NK-92 treated with Interleukin-12 subunit alpha and Interleukin-12 subunit beta, amount 100 ng/mL, for 24 hours (cell line): ENCODE measurements around the gene SSC5D.
A peak's percentile ranks its signal among the peaks of the same experiment; 100 is the strongest.
"Not testable (repeated sequence)": the region's sequence is repeated elsewhere in the genome, so short reads cannot be mapped to it uniquely, and the experiment has no call there.

Experiments used
- DNase-seq: peaks from one replicate; lab custom pipeline; 2025; lab: John Stamatoyannopoulos, UW

Gene SSC5D

DNA sequence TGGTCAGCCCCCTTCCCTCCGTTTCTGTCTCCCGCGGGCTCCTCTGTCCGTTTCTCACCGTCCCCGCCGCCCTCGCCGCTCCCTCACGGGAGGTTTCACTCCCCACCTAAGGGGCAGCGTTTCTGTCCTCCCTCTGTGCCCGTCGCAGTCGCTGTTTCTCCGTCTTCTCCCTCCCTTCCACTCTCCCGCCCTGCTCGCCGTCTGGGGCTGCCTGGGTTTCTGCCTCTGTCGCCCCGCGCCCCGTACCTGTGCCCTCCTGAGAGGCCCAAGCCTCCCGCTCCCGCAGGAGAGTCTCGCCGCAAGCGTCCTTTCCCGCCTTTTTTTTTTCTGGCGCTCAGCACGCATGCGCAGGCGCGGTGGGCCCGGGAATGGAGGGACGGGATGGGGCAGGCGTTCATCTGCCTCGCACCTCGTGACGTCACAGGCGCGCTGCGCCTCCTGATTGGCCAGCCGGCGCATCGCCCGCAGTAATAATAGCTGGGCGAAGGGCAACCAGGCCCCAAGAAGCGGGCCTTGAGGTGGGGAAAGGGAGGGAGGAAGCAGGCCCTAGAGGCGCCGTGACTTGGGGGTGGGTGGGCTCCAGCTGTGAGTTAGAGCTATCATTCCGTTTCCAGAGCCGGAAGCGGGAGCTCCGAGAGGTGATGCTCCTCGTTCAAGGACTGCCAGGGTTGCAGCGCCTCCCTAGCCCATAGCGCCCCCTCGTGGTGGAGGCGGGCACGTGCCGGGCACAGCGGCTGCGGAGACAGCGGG, 15.4 kb downstream of the SSC5D start:
- peak; percentile 92 for DNase-seq

DNA sequence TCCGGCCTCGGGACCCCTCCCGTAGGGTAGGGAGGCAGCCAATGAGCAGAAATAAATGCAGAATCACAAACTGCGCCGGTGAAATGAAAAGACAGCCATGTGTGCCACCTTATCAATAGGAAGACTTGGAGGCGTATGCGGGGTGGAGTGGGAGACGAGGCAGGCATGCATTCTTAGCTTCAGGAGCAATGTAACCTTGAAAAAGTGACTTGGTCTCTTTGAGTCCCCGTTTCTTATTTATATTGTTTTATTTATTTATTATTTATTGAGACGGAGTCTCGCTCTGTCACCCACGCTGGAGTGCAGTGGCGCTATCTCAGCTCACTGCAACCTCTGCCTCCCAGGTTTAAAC, 16.0 kb downstream of the SSC5D start:
- DNase-seq, result no peak

DNA sequence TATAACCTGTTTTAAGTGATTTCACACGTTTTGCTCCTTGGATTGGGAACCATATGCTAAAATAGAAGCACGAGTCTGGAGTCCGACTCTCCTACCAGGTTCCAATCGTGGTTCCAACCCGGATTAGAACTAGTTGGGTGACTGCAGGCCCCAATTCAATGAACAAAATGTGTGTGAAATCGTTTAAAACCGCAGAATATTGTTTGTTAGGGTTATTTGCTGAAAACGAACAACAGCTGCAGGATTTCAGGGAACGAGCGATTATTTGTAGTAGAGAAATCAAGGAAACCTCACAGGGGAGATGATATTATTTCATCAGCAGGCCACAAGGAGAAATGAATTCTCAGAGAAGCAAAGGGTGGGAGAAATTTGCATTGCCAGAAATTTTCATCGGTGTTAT, 16.7 kb downstream of the SSC5D start:
- no peak for DNase-seq

DNA sequence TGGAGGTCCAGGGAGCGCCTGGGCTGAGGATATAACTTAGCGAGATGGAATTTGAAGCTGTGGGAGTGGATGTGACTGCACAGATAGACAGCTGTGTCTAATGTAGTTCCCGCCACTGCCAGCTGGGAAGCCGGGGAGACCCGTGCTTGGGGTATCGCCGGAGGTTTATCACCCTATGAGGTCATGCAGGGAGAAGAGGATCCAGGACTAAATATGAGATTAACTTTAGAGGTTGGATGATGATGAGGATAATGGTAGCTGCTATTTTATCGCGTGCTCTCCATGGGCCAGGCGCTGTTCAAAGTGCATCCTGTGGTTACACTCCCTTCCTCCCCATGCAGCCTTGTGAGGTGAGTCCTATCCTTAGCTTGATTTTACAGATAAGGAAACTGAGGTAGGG, 19.9 kb downstream of the SSC5D start:
- DNase-seq, result no peak

DNA sequence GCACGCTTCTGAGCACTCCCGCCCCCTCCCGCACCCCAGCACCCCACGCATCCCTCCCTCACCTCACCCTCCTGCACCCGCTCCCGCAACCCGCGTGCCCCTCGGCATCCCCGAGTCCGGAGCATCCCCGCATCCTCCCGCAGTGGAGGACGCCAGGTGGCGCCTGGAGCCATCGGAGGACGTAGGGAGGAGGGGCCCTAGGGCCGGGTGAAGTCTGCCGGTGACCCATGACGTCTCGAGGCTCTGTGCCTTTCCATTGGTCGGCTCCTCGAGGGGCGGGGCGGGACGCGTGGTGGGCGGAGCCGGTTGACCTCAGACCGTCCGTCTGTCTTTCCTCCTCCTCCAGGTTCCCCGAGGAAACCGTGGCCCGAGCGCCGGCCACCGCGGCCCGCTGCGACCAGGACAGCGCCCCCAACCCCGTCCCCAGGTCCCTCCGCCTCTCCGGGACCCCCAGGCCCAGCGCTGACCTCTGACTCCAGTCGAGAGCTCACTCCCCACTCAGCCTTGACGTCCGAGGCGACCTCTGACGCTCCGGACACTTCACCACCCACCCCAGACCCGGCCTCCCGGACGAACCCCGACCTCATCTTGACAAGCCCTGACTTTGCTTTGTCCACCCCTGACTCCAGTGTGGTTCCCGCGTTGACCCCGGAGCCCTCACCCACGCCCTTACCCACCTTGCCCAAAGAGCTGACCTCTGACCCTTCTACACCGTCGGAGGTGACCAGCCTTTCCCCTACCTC, 28.8 kb downstream of the SSC5D start:
- DNase-seq, result peak; percentile 79

DNA sequence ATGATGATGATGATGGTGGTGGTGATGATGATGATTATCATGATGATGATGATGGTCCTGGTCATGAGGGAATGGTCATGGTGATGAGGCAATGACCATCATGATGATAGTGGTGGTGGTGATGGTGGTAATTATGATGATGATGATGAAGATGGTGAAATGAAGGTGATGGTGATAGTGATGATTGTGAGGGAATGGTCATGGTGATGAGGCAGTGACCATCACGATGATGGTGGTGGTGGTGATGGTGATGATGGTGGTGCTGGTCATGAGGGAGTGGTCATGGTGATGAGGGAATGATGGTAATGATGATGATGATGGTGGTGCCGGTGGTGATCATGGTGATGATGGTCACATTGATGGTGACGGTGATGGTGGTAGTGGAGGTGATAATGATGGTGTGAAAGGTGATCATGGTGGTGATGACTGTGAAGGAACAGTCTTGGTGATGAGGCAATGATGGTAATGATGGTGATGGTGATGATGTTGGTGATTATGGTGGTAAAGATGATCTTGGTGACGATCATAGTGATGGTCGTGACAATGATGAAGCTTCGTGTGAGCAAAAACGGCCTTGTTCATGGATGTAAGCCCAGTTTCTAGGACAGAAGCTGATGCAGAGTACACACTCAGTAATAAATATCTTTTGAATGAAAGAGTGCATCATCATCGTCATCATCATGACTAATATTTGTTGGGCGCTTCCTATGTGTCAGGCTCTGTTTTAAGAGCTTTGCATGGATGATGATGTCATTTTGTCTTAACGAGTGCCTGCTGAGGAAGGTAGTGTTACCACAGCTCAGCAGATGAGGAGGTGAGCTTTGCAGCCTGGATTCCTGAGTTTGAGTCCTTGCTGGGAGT, 31.4 kb downstream of the SSC5D start:
- DNase-seq, result no peak

DNA sequence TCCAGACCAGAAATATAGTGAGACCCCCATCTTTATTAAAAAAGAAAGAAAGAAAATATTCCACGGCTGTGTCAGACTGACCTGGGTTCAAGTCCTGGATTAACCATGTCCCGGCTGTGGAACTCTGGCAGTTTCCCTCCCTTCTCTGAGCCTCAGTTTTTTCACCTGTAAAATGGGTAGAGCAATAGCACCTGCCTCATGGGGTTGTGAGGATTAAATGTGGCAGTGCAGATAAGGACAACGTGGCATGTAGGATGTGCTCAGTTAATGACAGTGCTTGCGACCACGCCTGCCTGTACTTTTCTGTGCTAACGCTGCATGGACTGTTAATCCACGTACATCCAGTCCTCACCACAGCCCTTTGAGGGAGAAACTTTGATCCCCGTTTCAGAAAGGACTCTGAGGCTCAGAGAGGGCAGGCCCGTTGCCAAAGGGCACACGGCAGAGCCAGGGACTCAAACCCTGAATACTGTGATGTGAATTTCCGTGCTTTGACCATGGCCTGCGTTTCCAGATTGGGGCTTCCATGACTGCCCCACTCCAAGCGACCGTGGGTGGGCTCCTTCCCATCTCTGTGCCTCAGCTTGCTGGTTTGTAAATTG, 32.6 kb downstream of the SSC5D start:
- no peak for DNase-seq

DNA sequence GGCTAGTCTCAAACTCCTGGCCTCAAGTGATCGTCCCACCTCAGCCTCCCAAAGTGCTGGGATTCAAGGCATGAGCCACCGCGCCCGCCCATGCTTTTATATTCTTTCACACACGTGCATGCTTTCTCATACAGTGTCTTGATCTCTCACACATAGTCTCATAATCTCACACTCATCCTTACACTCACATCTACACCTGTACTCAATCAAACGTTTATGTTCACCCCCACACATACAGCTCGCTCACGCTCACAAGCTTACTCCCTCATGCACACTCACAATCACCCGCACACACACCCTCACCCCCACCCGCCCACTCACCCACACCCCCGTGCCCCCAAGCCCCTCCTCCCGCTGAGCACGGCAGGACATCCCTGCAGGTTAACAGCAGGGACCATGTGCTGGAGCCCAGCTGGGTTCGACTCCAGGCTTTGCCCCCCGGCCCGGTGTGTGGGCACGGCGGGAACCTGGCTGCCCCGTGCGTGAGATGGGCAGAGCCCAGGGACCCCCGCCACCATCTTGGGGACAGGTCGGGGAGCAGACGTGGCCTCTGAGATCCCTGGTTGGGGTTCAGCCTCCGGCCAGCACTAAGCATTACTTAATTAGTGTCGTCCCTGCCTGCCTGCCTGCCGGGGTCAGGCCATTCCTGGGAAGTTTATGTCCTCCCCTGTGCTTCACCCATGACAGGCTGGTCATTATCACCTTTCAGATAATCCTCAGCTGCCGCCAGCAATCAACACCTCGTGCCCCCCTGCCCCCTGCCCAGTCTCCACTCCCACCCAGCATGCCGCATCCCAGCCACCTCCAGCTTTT, 37.3 kb downstream of the SSC5D start:
- no peak for DNase-seq

DNA sequence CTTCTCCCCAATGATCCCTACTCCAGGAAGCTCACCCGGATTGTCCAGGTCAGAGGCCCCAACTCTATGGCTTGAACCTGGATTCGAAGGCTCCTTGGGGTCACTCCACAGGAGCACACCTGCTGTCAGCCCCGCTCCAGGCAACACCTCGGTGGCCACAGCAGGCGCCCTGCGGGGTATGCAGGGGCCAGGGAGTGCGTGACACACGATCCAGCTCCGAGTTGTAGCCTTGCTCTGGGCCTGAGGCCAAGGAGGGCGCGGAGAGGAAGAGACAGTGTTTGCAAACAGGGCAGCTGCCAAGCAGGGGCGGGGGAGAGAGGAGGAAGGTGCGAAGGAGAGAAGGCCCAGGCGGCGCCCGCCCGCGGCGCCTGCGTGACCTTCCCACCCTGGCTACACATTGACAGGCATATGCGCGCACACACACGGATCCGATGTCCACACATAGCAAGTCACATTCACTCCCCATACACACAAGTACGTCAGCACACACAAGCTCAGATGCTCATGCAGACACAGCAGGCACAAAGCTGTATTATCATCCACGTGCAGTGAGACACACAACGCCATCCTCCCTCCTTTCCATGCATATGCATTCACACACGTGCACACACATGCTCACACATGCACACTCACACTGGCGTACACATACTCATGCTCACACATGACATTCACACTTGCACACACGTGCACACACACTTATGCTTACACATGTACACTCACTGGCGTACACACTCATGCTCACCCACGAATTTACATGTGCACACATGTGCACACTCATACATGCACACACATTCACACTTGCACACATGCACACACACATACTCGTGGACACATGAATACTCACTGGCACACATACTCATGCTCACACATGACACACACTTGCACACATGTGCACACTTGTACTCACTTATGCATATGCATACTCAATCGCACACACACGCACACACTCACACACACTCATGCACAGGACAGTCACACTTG, 38.3 kb downstream of the SSC5D start:
- DNase-seq, result no peak

DNA sequence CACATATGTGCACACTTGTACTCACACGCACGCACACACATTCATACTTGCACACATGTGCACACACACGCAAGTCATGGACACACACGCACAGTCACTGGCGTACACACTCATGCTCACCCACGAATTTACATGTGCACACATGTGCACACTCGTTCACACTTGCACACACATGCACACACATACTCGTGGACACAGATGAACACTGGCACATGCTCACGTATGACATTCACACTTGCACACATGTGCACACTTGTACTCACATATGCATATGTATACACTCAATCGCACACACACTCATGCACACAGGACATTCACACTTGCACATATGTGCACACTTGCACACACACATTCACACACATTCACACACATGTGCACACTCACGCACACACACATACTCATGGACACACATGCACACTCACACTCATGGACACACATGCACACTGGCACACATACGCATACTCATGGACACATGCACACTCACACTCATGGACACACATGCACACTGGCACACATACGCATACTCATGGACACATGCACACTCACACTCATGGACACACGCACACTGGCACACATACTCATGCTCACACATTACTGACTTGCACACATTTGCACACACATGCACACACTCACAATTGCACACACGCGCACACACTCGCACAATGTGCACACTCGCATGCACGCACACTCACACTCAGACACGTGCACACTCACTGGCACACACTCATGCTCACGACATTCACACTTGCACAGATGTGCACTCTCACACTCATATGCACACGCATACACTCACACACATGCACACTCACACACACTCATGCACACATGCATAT, 39.2 kb downstream of the SSC5D start:
- no peak for DNase-seq

DNA sequence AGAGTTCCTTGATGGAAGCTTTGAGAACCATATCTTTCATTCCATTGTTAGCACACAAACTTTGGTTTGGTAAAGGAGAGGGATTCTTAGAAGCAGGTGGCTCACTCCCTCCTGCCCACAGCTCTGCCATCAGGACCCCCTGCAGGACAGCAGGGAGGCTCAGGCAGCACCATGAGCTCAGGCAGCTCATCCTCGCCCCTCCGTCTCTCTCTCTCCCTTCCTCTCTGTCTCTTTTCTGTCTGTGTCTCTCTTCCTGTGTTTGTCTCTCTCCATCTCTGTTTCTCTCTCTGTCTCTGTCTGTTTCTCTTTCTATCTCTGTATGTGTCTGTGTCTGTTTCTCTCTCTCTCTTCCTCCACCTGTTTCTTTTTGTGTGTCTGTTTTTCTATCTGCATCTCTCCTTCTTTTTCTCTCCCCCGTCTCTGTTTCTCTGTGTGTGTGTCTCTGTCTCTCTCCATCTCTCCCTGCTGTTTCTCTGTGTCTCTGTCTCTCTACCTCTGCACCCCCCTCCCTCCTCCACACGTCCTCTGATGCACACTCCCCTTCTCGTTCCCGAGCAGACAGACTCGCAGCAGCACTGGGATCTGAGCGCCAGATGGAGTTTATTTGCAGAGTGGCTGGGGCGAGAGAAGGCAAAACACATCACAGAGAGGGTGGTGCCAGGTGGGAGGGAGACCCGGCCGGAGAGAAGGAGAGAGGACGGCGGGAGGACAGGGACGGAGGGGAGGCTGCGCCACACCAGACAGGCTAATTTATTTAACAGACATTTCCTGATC, 40.0 kb downstream of the SSC5D start:
- DNase-seq, result no peak

DNA sequence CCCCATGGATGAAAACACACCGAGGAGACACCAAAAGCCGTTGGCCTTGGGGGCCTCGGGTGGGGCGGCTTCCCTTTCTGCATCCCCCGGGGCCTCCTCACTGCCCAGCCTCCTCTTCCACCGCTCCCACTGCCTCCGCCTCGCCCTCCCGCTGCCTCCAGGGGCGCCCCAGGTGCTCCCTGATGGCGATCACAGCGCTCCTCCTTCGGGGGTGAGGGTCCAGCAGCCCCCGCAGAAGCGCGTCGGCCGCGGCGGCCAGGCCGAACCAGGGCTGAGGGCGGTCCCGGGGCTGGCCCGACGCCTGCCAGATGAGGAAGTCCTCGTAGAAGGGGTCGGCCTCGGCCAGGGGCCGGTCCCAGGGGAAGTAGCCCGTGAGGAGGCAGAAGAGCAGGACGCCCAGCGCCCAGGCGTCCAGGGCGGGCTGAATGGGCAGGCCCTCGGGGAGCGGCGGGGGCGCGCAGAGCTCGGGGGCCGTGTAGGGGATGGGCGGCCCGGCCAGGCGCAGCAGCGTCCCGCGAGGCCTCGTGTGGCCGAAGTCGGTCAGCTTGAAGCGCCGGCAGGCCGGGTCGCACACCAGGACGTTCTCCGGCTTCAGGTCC, 41.5 kb downstream of the SSC5D start:
- no peak for DNase-seq

DNA sequence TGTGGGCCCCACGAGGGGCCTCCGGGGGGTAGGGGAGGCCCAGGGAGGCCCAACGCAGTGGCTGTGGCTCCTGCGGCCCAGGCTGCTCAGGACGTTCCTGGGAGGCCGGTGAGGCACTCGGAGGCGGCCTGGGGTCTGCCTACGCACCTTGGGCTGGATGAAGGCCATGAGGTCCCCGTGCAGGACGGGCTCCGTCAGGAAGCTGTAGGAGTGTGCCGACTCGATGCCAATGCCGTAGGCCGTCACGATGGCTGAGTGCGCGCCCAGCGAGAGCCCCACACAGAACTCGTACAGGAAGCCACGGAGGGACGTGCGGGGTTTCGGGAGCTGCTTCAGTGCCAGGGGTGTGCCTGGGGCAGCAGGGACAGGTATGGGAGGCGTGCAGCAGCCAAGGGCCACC, 42.8 kb downstream of the SSC5D start:
- no peak for DNase-seq

DNA sequence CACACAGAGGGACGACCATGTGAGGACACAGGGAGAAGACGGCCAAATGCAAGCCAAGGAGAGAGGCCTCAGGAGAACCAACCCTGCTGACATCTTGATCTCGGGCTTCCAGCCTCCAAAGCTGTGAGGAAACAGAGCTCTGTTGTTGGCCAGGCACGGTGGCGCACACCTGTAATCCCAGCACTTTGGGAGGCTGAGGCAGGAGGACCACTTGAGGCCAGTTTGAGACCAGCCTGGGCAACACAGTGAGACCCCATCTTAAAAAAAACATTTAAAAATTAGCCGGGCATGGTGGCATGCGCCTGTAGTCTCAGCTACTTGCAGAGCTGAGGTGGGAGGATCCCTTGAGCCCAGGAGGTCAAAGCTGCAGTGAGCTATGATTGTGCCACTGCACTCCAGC, 46.0 kb downstream of the SSC5D start:
- not testable (repeated sequence) for DNase-seq

DNA sequence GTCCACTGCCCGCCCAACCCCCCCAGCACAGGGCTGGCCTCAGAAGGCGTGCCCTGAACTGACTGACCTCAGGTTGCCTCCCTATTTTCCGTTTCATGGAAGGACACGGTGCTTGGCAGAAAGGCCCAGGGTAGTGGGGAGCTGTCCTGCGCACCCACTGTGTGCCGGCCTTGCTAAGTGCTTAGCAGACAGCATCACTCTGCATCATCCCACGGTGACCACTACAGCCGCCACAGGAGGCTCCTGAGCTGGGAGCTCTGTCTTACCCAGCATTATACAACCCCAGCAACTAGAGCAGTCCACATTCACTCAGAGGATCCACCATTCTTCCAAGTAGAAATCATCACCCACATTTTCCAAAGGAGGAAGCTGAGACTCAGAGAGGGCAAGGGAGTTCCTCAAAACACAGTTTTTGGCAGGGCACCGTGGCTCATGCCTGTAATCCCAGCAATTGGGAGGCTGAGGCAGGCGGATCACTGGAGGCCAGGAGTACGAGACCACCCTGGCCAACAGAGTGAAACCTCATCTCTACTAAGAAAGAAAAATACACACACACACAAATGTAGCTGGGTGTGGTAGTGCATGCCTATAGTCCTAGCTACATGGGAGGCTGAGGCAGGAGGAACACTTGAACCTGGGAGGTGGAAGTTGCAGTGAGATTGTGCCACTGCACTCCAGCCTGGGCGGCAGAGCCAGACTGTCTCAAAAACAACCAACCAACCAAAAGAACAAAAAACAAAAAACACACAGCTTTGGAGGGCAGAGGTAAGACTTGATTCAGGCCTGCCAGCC, 47.1 kb downstream of the SSC5D start:
- no peak for DNase-seq

DNA sequence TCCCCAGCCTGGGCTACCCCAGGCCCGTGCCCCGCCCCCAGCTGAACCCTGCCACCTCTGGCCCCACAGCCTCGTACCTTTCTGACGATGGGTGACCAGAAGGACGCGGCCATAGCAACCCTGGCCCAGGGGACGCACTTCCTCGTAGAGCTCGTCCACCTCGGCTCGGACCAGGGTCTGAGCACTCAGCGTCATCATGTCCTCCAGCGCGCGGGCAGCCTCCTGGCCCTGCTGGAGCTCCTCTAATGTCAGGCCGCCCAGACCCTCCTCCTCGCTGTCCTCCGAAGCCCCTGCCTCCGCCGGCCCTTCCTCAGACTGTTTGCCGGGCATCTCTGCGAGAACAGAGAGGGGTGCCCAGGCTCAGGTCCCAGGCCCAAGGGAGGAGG, 47.7 kb downstream of the SSC5D start:
- DNase-seq, result no peak

DNA sequence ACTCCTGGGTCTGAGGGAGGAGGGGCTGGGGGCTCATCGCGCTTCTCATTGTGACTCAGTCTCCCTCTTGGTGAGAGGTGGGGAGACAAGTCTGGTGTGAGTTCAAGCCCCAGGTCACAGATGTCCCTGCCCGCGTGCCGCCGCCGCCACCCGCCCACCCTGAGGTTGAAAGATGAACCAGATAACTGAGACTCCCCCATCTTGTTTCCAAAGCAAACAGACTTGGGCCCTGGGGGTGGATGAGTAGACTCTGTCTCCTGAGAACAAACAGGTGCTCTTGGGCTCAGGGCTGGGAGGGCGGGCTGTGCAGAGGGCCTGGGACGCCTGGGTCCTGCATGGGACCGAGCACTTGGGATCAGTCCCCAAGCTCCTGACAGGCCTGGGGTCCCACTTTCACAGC, 48.1 kb downstream of the SSC5D start:
- no peak for DNase-seq
